COLO668 (cell line): Measurements from ENCODE around the gene NFKBIB.
A peak's percentile ranks its signal among the peaks of the same experiment; 100 is the strongest.
"Not testable (repeated sequence)": the region's sequence is repeated elsewhere in the genome, so short reads cannot be mapped to it uniquely, and the experiment has no call there.

Experiments
- DNase-seq: peaks from one replicate; lab custom pipeline; 2025; ENCODE audit not compliant: unreplicated experiment; lab: John Stamatoyannopoulos, UW

Gene NFKBIB

DNA sequence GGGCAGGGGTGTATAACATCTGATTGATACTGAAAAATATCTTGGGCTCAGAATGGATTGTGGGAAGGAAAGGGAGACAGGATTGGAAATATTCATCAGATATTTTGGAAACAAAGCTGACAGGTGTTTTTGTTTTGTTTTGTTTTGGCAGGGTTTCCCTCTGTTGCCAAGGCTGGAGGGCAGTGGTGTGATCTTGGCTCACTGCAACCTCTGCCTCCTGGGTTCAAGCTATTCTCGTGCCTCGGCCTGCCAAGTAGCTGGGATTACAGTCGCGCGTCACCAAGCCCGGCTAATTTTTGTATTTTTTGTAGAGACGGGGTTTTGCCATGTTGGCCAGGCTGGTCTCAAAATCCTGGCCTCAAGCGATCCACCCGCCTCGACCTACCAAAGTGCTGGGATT is 26.4 kb upstream of the NFKBIB start:
- not testable (repeated sequence) for DNase-seq

DNA sequence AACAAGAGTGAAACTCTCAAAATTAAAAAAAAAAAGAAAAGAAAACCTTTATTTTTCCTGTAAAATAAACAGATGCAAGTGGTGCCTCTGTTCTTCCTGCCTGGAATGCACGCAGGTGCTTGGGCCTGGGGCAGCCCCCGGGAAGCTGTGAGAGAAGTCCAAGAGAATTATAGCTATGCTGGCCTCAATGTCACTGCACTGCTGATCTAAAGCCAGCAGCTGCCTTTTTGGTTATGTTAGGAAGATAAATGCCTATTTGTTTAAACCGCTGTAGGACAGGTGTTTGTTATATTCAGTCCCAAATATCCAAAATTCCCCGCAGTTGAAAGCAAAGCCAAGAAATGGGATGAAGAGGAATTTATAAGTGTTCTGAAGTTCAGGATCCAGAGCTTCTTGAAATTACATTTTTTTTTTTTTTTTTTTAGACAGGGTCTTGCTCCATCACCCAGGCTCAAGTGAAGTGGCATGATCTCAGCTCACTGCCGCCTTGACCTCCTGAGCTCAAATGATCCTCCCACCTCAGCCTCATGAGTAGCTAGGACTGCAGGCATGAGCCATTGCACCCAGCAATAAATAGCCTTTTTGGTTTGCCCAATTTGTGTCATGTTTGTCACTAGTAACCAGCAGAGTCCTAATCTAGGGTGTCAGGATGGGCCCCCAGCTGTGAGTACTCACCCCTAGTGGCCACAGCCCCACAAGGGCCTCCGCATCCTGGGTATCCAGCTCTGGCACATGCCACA is 23.9 kb upstream of the NFKBIB start:
- DNase-seq = peak; percentile 28

DNA sequence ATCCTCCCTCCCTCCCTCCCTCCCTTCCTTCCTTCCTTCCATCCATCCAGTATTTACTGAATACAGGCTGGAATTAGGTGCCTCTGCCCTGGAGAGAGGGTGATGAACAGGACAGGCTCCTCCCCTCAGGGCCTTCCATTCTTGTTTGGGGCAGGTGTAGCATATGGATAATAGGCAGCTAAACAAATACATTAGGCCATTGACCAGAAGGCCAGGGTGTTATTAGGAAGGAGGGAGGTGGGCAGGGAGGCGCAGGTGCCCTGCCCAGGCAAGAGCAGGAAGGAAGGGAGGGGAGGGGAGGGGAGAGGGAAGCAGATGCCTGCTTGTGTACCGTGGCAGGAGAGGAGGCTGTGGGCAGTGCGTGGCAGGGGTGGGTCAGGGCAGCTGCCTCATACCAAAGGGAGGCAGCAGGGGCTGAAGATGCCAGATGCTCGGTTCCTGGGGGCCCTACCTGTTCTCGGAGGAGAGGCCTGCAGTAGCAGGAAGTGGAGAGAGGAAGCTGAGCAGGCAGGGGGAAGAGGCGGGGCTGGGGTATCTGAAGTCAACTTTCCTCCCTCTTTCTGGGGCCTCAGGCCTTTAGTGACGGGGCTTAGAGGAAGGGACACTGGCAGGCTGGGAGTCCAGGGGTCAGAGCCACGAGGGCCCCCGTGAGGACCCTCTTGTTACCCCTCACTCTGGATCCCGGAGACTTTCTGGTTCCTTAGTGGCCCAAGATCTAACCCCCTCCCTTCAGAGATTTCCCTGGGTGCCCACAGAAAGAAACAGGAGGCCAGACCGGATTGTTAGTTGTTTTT is 21.8 kb upstream of the NFKBIB start, which contains the start of gene RINL:
Gene RINL, minus strand, starts transcription at position 495 of the 794 bp plus-strand sequence. CDS start 1,533 bp downstream, outside the sequence.
- DNase-seq = peak; percentile 94

DNA sequence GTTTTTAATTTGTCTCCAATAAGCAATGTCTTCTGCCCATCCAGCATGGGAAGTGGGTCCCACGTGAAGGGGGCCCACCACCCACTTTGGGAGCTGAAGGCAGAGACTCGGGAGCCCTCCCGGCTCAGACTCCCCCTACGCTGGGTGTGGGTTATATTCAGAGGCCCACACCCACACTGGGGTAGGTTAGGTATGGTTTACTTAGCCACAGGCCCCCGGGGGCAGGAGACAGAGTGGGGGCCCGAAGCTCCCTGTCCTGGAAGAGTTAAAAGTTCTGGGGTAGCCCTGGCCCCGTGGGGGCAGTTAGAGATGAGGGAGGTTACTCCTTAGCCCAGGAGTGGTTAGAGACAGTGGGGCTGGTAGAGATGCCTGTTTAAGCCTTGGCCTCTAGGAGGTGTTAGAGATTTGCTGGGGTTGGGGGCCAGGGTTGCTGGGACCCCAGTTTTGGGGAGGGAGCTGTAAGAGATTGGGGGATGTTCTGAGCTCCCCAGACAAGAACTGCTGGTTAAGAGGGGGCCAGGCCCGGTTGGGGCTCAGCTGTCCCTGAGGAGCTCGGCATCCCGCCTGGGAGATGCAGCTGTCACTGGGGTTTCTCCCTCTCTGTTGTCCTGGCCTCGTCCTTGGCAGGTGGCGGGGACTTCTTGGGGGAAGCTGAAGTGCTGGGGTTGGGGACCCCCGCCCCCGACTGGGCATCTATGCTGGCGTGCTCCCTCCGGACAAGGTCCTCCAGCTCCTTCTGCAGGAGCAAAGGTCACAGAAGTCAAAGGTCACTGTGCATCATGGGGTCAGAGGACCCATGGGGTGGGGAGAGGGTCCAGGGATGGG is 21.0 kb upstream of the NFKBIB start:
- no peak for DNase-seq

- no peak for DNase-seq
Measured at GRCh38 chr19:38879400-38879751, 20.4 kb upstream of the NFKBIB start.

DNA sequence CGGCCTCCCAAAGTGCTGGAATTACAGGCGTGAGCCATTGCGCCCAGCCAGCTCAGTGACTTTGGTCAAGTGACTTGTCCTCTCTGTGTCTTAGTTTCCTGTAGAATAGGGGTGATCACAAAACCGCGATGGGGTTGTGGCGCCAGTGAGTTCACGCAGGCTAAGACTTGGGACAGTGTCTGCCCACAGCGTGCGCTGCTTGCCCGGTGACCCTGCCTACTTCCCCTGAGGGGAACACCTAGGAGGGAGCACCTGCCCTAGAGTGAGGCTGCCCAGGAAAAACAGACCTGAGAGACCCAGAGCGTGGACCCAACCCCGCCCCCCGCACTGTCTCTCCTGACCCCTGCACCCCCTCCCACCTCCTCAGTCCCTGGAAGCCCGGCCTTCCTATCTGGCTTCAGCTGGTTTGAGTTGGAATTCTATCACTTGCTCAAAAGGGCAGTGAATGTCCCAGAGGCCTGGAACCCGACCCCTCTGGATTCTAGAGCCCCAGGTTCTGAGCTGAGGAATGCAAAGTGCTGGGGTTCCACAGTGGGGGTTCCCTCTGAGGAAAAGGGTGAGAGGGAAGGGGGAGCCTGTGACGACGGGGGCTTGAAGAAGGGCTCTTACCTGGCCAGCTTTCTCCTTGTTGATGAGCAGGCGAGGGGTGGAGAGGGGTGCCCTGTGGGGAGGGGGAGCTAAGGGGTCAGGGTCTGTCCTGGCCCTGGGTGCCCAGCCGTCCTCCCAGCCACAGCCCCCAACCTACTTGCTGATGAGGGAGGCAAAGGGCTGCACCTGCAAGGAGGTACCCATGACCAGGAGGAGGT is 19.5 kb upstream of the NFKBIB start:
- DNase-seq = no peak

DNA sequence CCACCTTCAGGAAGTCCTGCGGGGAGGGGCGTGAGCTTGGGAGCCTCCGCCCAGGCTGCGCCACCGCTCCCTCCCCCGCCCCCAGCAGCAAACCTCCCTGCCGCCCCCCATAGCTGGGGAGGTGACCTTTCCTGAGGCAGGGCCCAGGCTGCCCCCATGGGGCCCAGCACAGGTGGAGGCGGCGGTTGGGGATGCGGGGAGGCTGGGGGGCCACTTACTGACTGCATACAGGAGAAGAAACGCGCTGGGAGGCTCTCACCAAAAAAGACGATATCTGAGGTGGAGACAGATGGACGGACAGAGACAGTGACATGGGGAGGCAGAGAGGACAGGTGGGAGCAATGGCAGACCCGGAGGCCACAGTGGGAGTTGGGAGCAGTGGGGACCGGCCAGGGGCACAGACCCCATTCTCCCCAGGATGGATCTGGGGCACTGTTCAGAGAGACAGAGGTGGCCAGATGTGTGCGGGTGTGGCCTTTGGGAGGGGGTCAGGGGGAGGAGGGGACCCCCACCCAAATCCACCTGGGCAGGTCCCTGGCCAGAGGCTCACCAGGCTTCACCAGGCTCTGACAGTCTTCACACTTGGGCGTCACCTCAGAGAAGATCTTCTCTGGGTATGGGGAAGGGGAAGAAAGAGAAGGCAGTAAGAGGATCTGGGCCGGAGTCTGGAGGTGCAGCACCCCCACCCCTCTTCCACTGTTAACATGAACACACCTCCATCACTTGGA is 18.7 kb upstream of the NFKBIB start:
- no peak for DNase-seq

GRCh38 chr19:38883286-38883685 is 16.5 kb upstream of the NFKBIB start:
- no peak for DNase-seq

DNA sequence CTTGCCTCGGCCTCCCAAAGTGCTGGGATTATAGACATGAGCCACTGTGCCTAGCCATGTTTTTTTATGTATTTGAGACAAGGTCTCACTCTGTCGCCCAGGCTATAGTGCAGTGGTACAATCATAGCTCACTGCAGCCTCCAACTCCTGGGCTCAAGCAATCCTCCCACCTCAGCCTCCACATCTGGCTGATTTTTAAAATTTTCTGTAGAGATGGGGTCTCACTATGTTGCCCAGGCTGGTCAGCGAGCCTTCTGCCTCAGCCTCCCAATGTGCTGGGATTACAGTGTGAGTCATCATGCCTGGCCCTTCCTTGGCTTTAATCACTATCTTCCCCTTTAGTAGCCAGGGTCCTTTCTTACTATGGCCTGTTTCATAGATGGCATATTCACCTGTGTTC is 15.1 kb upstream of the NFKBIB start:
- DNase-seq = not testable (repeated sequence)

GRCh38 chr19:38888876-38889275 is 10.9 kb upstream of the NFKBIB start:
- no peak for DNase-seq

- DNase-seq = no peak
Measured at GRCh38 chr19:38889803-38890202, 10.0 kb upstream of the NFKBIB start.

DNA sequence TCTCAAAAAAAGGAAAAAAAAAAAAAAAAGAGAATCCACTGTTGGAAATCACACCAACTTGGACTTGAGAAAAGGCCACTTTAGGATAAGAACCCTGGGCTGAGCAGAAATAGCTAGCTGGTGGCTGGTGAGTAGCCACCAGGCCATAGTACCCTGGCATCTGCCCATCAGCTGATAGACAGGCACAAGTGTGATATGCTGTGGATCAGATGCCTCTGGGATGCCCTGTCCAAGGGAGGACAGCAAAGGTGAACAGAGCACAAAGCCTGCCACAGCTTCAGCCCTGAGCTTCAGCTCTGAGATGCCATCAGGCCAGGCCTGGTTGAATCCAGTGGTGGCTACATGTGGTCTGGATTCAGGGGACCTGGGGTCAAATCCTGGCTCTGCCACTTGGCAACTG is 9.1 kb upstream of the NFKBIB start:
- DNase-seq = no peak

DNA sequence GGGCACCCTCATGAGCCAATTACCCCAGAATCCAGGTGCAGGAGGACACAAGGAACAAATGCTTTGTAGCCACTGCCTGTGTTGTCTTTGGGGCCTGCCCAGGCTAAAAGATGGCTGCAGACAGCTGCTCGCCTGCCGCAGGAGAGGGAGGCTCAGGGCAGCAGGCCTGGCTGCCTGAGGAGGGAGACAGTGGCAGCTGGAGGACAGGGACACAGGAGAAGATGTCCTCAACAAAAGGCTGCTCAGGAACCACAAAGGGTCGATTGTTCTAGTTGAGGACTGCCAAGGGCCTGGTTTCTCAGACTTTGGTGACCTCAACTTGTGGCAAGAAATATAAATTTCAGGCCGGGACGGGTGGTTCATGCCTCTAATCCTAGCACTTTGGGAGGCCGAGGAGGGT is 8.0 kb upstream of the NFKBIB start:
- DNase-seq = no peak

GRCh38 chr19:38892841-38893240 is 6.9 kb upstream of the NFKBIB start:
- DNase-seq = no peak

- no peak for DNase-seq
Measured at GRCh38 chr19:38893341-38893771, 6.4 kb upstream of the NFKBIB start.

GRCh38 chr19:38894968-38895367 is 4.8 kb upstream of the NFKBIB start:
- no peak for DNase-seq

- no peak for DNase-seq
Measured at GRCh38 chr19:38898788-38899446, 852 bp upstream of the NFKBIB start.

GRCh38 chr19:38900202-38900629 is 447 bp downstream of the NFKBIB start:
- no peak for DNase-seq

GRCh38 chr19:38900743-38901190 is 998 bp downstream of the NFKBIB start:
- no peak for DNase-seq
